GM21529 (cell line): Measurements from ENCODE around the gene CMTM3.
"Not testable (repeated sequence)": the region's sequence is repeated elsewhere in the genome, so short reads cannot be mapped to it uniquely, and the experiment has no call there.

ENCODE experiments used
- ATAC-seq: cut with Tn5 transposase; IDR thresholded peaks from one replicate; pipeline ENCODE4 v1.9.1; 2021; ENCODE audit not compliant: unreplicated experiment

Gene CMTM3

DNA sequence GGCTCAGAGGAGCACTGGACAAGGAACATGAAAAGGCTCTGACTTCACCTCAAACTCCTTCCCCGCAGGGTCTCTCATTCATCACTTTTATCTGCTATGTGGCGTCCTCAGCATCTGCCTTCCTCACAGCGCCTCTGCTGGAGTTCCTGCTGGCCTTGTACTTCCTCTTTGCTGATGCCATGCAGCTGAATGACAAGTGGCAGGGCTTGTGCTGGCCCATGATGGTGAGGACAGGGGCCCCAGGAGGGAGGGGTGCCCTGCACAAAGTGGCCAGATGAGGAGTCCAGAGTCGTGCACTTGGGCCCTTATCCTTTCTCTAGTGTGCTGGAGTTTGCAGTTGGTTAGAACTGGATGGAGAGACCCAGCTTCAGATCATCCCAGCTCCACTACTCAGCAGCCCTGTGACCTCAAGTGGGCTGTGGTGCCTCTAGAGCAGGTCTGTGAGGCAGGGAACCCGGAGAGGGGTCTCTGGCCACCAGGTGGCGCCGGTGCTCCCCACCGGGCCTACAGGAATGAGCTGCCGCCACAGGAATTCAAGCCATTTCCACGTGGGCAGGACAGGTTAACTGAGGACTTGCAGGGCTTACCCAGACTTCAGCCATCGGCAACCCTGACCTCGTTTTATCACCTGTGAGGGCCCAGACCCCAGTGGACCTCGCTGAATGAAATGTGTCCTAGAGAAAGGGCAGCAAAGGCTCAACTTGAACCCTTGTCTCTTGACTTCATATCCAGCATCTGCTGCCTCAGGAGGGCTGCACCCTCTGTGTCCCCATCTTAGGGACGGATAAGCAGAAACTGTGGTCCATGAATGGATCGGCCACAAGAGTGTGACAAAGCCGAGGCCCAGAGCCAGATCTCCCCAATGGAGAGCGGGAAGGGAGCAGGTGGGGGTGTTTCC is 4.0 kb downstream of the CMTM3 start:
- ATAC-seq = peak; percentile 35

GRCh38 chr16:66609139-66609510 is 4.6 kb downstream of the CMTM3 start:
- no peak for ATAC-seq

DNA sequence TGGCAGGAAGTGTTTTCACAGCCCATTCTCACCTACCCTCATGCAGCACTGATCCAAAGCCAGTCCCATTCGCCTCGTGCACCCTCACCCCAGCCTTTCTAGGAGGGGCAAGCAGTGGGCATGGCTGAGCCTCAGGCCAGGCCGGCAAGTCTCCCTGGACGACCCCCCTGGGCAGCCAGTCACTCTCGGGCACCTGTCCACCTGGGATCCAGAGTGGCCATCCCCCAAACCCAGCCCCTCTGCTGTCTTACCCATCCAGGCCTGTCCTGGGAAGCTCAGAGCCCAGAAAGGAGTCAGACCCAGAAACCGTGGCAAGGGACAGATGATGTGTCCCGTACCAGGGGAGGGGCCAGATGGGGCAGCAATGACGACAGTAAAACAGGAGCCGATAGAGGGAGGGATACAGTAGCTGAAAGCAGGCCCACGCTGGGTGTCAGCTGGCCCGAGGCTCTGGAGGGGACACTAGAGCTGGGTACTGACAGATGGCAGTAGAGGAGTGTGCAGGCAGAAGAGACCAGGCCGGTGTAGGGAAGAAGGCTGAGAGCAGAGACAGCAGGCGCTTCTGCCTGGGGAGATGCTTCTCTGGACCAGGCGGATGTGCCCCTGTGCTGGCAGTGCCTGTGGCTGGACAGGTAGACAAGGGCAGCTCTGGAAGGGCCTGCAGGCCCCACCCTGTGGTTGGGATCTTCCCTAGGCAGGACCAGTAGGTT is 5.8 kb downstream of the CMTM3 start:
- ATAC-seq = no peak

DNA sequence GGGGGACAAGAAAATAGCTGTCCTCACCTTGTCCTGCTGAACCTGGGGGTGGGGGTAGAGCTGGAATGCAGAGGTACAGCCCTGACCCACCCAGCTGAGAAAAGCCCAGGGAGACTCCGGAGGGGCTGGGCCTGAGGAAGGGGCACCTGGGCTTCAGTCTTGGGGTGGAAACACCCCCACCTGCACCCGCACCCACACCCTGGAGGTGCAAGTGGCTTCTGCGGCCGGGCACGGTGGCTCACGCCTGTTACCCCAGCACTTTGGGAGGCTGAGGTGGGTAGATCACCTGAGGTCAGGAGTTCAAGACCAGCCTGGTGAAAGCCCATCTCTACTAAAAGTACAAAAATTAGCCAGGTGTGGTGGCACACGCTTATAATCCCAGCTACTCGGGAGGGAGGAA is 7.4 kb downstream of the CMTM3 start:
- ATAC-seq = not testable (repeated sequence)

- ATAC-seq = no peak
These were observed 7.9 kb downstream of the CMTM3 start for GRCh38 chr16:66612422-66612821.

GRCh38 chr16:66614161-66614802 is 9.8 kb downstream of the CMTM3 start:
- no peak for ATAC-seq

DNA sequence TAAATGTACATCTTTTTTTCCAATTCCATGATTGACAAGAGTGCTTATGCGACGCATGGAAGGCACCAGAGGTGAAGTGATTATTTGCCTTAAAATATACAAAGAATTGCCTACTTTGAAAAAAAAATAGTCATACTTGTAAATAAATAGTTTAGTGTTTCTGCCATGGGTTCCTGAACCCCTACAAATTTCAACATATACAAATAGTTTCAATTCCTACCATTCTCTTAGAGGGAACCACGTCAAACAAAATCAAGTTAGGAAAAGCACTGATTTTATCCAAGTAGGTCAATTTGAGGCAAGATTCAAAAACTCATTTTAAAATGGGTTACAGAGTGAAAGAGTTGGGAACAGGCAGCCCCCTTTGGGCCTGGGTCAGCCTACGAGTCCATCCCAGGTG is 11.7 kb downstream of the CMTM3 start:
- ATAC-seq = no peak

DNA sequence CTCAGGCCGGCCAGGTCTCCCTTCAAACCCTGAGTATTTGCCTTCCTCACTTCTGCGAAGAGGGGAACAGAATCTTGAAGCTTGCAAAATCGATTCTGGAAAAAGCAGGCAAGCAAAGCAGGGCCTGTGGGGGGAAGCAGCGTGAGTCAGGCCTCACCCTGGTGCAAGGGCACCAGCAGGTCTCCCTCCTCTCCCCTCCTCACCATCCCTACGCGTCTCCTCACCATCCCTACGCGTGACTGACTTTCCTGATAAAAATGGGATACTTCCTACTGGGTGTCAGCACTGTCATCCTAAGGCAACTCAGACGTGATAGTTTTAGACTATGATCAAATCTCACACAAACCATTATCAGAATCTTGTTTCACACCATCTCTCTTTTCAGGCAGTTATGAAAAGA is 12.1 kb downstream of the CMTM3 start:
- ATAC-seq = no peak

GRCh38 chr16:66617010-66617434 is 12.5 kb downstream of the CMTM3 start:
- no peak for ATAC-seq

GRCh38 chr16:66617728-66618127 is 13.2 kb downstream of the CMTM3 start:
- ATAC-seq = no peak

GRCh38 chr16:66618588-66619375 is 14.3 kb downstream of the CMTM3 start:
- ATAC-seq = no peak

- no peak for ATAC-seq
These were observed 15.3 kb downstream of the CMTM3 start for GRCh38 chr16:66619534-66620428.

DNA sequence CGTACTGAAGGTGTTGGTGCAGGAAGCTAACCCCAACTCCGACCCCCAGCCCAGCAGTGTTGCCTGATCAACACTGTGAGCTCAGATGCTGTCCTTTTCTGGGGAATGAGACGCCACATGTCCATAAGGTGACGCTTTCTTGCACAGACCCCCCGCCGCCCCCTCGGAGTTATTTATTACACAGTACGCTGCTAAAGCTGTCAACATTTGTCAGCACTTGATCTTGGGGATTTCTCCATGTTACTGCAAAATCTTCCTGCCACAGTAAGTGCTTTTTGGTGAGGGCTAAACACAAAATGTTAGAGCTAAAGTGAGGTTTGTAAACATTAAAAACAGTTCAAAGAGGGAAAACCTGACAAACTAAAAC is 15.9 kb downstream of the CMTM3 start:
- ATAC-seq = no peak

GRCh38 chr16:66621973-66622372 is 17.5 kb downstream of the CMTM3 start:
- ATAC-seq = no peak

- ATAC-seq = no peak
These were observed 18.4 kb downstream of the CMTM3 start for GRCh38 chr16:66622863-66623262.

GRCh38 chr16:66623755-66624154 is 19.3 kb downstream of the CMTM3 start:
- ATAC-seq = no peak

DNA sequence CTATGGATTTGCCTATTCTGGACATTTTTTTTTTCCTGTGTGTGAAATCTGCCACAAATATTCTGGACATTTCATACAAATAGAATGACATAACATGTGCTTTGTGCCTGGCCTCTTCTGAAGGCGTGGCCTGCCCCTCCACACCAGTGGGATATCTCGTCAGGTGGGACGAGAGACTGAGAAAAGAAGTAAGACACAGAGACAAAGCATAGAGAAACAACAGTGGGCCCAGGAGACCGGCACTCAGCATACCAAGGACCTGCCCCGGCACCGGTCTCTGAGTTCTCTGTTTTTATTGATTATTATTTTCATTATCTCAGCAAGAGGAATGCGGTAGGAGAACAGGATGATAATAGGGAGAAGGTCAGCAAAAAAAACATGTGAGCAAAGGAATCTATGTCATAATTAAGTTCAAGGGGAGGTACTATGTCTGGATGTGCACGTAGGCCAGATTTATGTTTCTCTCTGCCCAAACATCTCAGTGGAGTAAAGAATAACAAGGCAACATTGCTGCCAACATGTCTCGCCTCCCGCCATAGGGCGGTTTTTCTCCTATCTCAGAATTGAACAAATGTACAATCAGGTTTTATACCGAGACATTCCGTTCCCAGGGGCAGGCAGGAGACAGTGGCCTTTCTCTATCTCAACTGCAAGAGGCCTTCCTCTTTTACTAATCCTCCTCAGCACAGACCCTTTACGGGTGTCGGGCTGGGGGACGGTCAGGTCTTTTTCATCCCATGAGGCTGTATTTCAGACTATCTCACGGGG is 23.3 kb downstream of the CMTM3 start:
- not testable (repeated sequence) for ATAC-seq

GRCh38 chr16:66629856-66630255 is 25.4 kb downstream of the CMTM3 start:
- no peak for ATAC-seq

DNA sequence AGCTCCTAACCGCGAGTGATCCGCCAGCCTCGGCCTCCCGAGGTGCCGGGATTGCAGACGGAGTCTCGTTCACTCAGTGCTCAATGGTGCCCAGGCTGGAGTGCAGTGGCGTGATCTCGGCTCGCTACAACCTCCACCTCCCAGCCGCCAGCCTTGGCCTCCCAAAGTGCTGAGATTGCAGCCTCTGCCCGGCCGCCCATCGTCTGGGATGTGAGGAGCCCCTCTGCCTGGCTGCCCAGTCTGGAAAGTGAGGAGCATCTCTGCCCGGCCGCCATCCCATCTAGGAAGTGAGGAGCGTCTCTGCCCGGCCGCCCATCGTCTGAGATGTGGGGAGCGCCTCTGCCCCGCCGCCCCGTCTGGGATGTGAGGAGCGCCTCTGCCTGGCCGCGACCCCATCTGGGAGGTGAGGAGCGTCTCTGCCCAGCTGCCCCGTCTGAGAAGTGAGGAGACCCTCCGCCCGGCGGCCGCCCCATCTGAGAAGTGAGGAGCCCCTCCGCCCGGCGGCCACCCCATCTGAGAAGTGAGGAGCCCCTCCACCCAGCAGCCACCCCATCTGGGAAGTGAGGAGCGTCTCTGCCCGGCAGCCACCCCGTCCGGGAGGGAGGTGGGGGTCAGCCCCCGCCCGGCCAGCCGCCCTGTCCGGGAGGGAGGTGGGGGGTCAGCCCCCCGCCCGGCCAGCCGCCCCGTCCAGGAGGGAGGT is 26.2 kb downstream of the CMTM3 start:
- ATAC-seq = not testable (repeated sequence)
